IMR-90 (cell line): ENCODE measurements around the gene SRRD. TPM values are rescaled to one million over a fixed set of nuclear protein-coding genes. Genes with fewer than 3 reads are reported as not detected.

Experiments used
- ATAC-seq: fragments of 200-7000 bp; cut with Tn5 transposase; 2 replicates; pipeline ENCODE4 v1.9.1; 2020; ENCODE audit warnings: low read depth, mild to moderate bottlenecking, moderate library complexity
- BruUV-seq: library from RNA; stranded (reverse); fragments of 400-500 nt; replicated peaks from 2 replicates; lab custom pipeline; 2021; lab: Mats Ljungman, UMichigan
- CTCF ChIA-PET: fragments of 300-600 bp; formaldehyde crosslinking; extraction: SDS; loops from one replicate; lab custom pipeline; 2021; ENCODE audit warnings: antibody characterized with exemption; lab: Yijun Ruan, JAX
- POLR2A ChIA-PET: fragments of 300-600 bp; sonication (Branson Sonifier 250); formaldehyde crosslinking; loops from one replicate; lab custom pipeline; 2022; ENCODE audit warnings: antibody characterized with exemption; ENCODE audit not compliant: unreplicated experiment; lab: Charles Lee
- DNase-seq: peaks from one replicate; pipeline ENCODE4 v3.0.0; 2013
- H2AFZ ChIP-seq: replicated peaks from 2 replicates; pipeline ENCODE3; 2013; ENCODE audit warnings: low read length, mild to moderate bottlenecking; ENCODE audit not compliant: poor library complexity
- H2AK5ac ChIP-seq: 2 replicates; pipeline ENCODE4 v1.6.1; 2013; ENCODE audit warnings: low read depth, low read length, inconsistent platforms
- H2AK9ac ChIP-seq: replicated peaks from 2 replicates; pipeline ENCODE3; 2013; ENCODE audit warnings: mild to moderate bottlenecking, low read depth, low read length, moderate library complexity; ENCODE audit not compliant: poor library complexity
- H2BK120ac ChIP-seq: 2 replicates; pipeline ENCODE4 v1.6.1; 2013; ENCODE audit warnings: low read depth, low read length, inconsistent platforms
- H2BK15ac ChIP-seq: 3 replicates; pipeline ENCODE4 v1.6.1; 2013; ENCODE audit warnings: low read depth, low read length, inconsistent platforms
- H2BK20ac ChIP-seq: 2 replicates; pipeline ENCODE4 v1.6.1; 2013; ENCODE audit warnings: low read depth, mild to moderate bottlenecking, inconsistent platforms, low read length, moderate library complexity
- H2BK5ac ChIP-seq: 2 replicates; pipeline ENCODE4 v1.6.1; 2013; ENCODE audit warnings: mild to moderate bottlenecking, low read depth, low read length, inconsistent platforms; ENCODE audit not compliant: poor library complexity, severe bottlenecking
- H3K14ac ChIP-seq: replicated peaks from 2 replicates; pipeline ENCODE4 v1.6.1; 2013; ENCODE audit warnings: low read depth, low read length, inconsistent platforms
- H3K18ac ChIP-seq: 2 replicates; pipeline ENCODE4 v1.6.1; 2013; ENCODE audit warnings: low read depth, low read length, control low read depth
- H3K23ac ChIP-seq: 2 replicates; pipeline ENCODE4 v1.6.1; 2013; ENCODE audit warnings: low read depth, low read length, inconsistent platforms
- H3K27ac ChIP-seq: 2 replicates; pipeline ENCODE4 v1.5.1; 2013; ENCODE audit warnings: mild to moderate bottlenecking, control low read depth, low read length; ENCODE audit not compliant: insufficient read depth
- H3K27me3 ChIP-seq: 2 replicates; pipeline ENCODE4 v1.6.1; 2013; ENCODE audit warnings: low read length; ENCODE audit not compliant: control insufficient read depth, insufficient read depth
- H3K36me3 ChIP-seq: 2 replicates; pipeline ENCODE4 v1.6.1; 2013; ENCODE audit warnings: low read length, mixed read lengths; ENCODE audit not compliant: control insufficient read depth, insufficient read depth
- H3K4ac ChIP-seq: 2 replicates; pipeline ENCODE4 v1.6.1; 2013; ENCODE audit warnings: low read depth, low read length, inconsistent platforms
- H3K4me1 ChIP-seq: 2 replicates; pipeline ENCODE4 v1.6.1; 2013; ENCODE audit warnings: low read length, mixed read lengths; ENCODE audit not compliant: control insufficient read depth, insufficient read depth
- H3K4me2 ChIP-seq: 2 replicates; pipeline ENCODE4 v1.6.1; 2013; ENCODE audit warnings: low read depth, mild to moderate bottlenecking, control low read depth, low read length, moderate library complexity
- H3K4me3 ChIP-seq: 2 replicates; pipeline ENCODE4 v1.5.1; 2013; ENCODE audit warnings: low read depth, mild to moderate bottlenecking, control low read depth, low read length, moderate library complexity; ENCODE audit not compliant: insufficient read depth
- H3K56ac ChIP-seq: 2 replicates; pipeline ENCODE4 v1.6.1; 2013; ENCODE audit warnings: low read length, inconsistent platforms; ENCODE audit not compliant: insufficient read depth; ENCODE audit errors: extremely low read depth
- H3K79me1 ChIP-seq, 2 experiments: 2 replicates each; pipeline ENCODE4 v1.6.1; 2013; ENCODE audit warnings: low read length in 2 of 2, inconsistent platforms in 1 of 2, low read depth in 1 of 2
- H3K9ac ChIP-seq: 2 replicates; pipeline ENCODE4 v1.6.1; 2013; ENCODE audit warnings: low read depth, low read length, control low read depth
- H3K9me1 ChIP-seq: 2 replicates; pipeline ENCODE4 v1.6.1; 2013; ENCODE audit warnings: low read length, inconsistent platforms; ENCODE audit not compliant: insufficient read depth
- H3K9me3 ChIP-seq: 2 replicates; pipeline ENCODE4 v1.6.1; 2013; ENCODE audit warnings: low read length; ENCODE audit not compliant: control insufficient read depth, insufficient read depth
- H4K20me1 ChIP-seq: 2 replicates; pipeline ENCODE4 v1.6.1; 2013; ENCODE audit warnings: low read length, inconsistent platforms; ENCODE audit not compliant: insufficient read depth
- H4K5ac ChIP-seq: 2 replicates; pipeline ENCODE4 v1.6.1; 2013; ENCODE audit warnings: mild to moderate bottlenecking, low read depth, low read length, control low read depth
- H4K8ac ChIP-seq, 2 experiments: 2 replicates each; pipeline ENCODE4 v1.6.1; 2013; ENCODE audit warnings: low read depth in 2 of 2, low read length in 2 of 2, control low read depth in 1 of 2, inconsistent platforms in 1 of 2
- H4K91ac ChIP-seq: 2 replicates; pipeline ENCODE4 v1.6.1; 2013; ENCODE audit warnings: low read depth, low read length, inconsistent platforms; ENCODE audit not compliant: insufficient read depth
- BHLHE40 ChIP-seq: fragments of 150-350 bp; IDR thresholded peaks from 2 replicates; pipeline ENCODE4 v1.6.1; 2016; ENCODE audit warnings: mild to moderate bottlenecking, low read depth, low read length
- CHD1 ChIP-seq: IDR thresholded peaks from 2 replicates; pipeline ENCODE4 v1.6.1; 2012; ENCODE audit warnings: low read depth, low read length, improper control_type of control experiment
- MAZ ChIP-seq: IDR thresholded peaks from 2 replicates; pipeline ENCODE4 v1.6.1; 2012; ENCODE audit warnings: low read depth, mild to moderate bottlenecking, low read length, improper control_type of control experiment, moderate library complexity, borderline replicate concordance
- POLR2A ChIP-seq: IDR thresholded peaks from 2 replicates; pipeline ENCODE4 v1.6.1; 2012; ENCODE audit warnings: mild to moderate bottlenecking, low read depth, low read length
- WGBS, 2 experiments: methylation state at CpG; one replicate each; pipeline versions ENCODE4 v1.1.5 to v1.1.7; 2013; ENCODE audit warnings: missing lambda C conversion rate in 2 of 2; ENCODE audit not compliant: insufficient read length in 1 of 2; ENCODE audit errors: extremely low coverage in 2 of 2; 5-methylcytosine and 5-hydroxymethylcytosine counted together
- dilution Hi-C: fragments of 300-500 bp; cut with HindIII; formaldehyde crosslinking; loops from one replicate; pipeline ENCODE4 v1.14.3; 2018; ENCODE audit warnings: low sequenced_read_pairs; ENCODE audit not compliant: unreplicated experiment
- in situ Hi-C: fragments of 300-500 bp; cut with MboI; formaldehyde crosslinking; loops from 3 replicates; pipeline ENCODE4 v1.14.3; 2019; ENCODE audit warnings: low sequenced_read_pairs, inconsistent platforms, mixed read lengths
- intact Hi-C: fragments of 100-400 bp; cut with micrococcal nuclease; formaldehyde crosslinking; loops from 2 replicates; pipeline ENCODE4 v1.10.0; 2022
- polyA plus RNA-seq, 3 experiments: library from polyadenylated mRNA; depleted of rRNA; stranded (reverse); fragments of >200 nt; gene quantifications; 2 replicates each; pipeline ENCODE4 v1.2.3, GENCODE V29; 2012; ENCODE audit warnings: low replicate concordance in 1 of 3
- total RNA-seq: library from RNA; depleted of rRNA; stranded (reverse); fragments of >200 nt; gene quantifications from 2 replicates; pipeline ENCODE4 v1.2.3, GENCODE V29; 2012

Gene SRRD
- total and polyA plus RNA-seq, 2 of the 4 experiments (the other 2 are of a cell fraction) = 18.3 to 24.0 TPM

DNA sequence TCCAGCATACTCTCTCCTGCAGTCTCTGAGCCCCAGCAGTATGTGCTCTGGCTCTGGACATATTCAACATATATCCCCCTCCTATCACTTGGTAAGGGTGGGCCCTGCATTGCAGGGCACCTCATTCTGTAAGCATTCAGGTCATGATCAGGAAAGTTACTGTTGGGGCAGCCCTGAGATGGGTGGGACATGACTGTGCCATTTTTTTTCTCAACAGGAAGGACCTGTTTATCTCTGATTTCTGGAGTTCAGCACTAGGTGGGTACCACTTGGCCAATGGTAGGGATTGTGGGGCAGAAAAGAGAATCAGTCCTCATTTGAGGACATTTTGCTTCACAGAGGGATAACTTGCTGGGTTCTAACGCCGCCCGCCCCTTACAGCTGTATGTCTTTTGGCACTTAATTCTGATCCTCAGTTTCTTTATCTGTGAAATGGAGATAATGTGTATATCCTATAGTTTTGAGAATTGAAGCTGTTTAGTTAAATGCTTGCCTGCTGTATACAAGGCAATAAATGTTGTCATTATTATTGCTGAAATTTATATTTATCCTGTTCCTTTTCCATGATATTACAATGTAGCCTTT lies 2.2 kb downstream of the SRRD start:
- Histone ChIP-seq H3K18ac (no peak overlapping the region), H3K4me2 (no peak overlapping the region), H3K23ac (no peak overlapping the region), H3K56ac (no peak overlapping the region), H3K4me3 (no peak overlapping the region), H2AFZ (no peak overlapping the region), H3K4ac (no peak overlapping the region), H3K9ac (no peak overlapping the region), H2BK120ac (no peak overlapping the region), H2BK5ac (no peak overlapping the region), H4K91ac (no peak overlapping the region), H2BK15ac (no peak overlapping the region), H3K9me1 (no peaks in the 10 kb centered on the region), H3K27ac (no peak overlapping the region), H2AK9ac (no peak overlapping the region), H2BK20ac (no peak overlapping the region), H3K79me1 (peaks cover 31 to 53% of the 10 kb centered on the region in 2 experiments), H3K14ac (no peak overlapping the region), H2AK5ac (no peak overlapping the region), H3K9me3 (no peaks in the 10 kb centered on the region), H4K20me1 (no peaks in the 10 kb centered on the region; the same call in 1 of the 2 replicates), H4K5ac (no peak overlapping the region), H3K36me3 (peaks cover 26% of the 10 kb centered on the region), H4K8ac (no peak overlapping the region), H3K4me1 (peaks cover 6% of the 10 kb centered on the region), H3K27me3 (no peaks in the 10 kb centered on the region)
- DNase-seq (no peak), ATAC-seq (no peak)
- CTCF ChIA-PET = no interaction called here
- TF ChIP-seq MAZ (no peak), CHD1 (no peak), BHLHE40 (no peak), POLR2A (no peak)
- in situ Hi-C loops = no loop called here
- no TSS peak for BruUV-seq
- POLR2A ChIA-PET = no interaction called here
- intact Hi-C loops = no loop called here
- dilution Hi-C loops = no loop called here
- WGBS, 2 experiments = no CpG with 5 or more reads among the region's 3 CpGs
